ACC112 (cell line): ENCODE results near the gene SEMA3F.
"Not testable (repeated sequence)": the region's sequence is repeated elsewhere in the genome, so short reads cannot be mapped to it uniquely, and the experiment has no call there.

ENCODE experiments used
- H2AFZ ChIP-seq: fragments of 200-600 bp; sonication (generic); one replicate; pipeline ENCODE4 v1.6.0; 2017; ENCODE audit warnings: antibody characterized with exemption, low read length; ENCODE audit not compliant: unreplicated experiment
- H3K27ac ChIP-seq: fragments of 200-600 bp; sonication (generic); 2 replicates; pipeline ENCODE4 v1.5.1; 2014; ENCODE audit warnings: low read depth, mild to moderate bottlenecking, antibody characterized with exemption, low read length, moderate library complexity
- H3K27me3 ChIP-seq: fragments of 200-600 bp; sonication (generic); 2 replicates; pipeline ENCODE4 v1.6.1; 2014; ENCODE audit warnings: mild to moderate bottlenecking, antibody characterized with exemption, low read length, moderate library complexity, mixed read lengths; ENCODE audit not compliant: insufficient read depth
- H3K36me3 ChIP-seq: fragments of 200-600 bp; sonication (generic); 2 replicates; pipeline ENCODE4 v1.6.1; 2016; ENCODE audit warnings: mild to moderate bottlenecking, antibody characterized with exemption, low read length, moderate library complexity, mixed read lengths; ENCODE audit not compliant: insufficient read depth
- H3K4me1 ChIP-seq: fragments of 200-600 bp; sonication (generic); one replicate; pipeline ENCODE4 v1.6.1; 2016; ENCODE audit warnings: low read length, mixed read lengths; ENCODE audit not compliant: insufficient read depth, unreplicated experiment, control insufficient read depth
- H3K4me3 ChIP-seq: fragments of 200-600 bp; sonication (generic); 2 replicates; pipeline ENCODE4 v1.5.1; 2014; ENCODE audit warnings: mild to moderate bottlenecking, low read depth, low read length
- H3K79me2 ChIP-seq: fragments of 200-600 bp; sonication (generic); one replicate; pipeline ENCODE4 v1.6.0; 2016; ENCODE audit warnings: low read length; ENCODE audit not compliant: control insufficient read depth, unreplicated experiment, insufficient read depth

The SEMA3F gene

DNA sequence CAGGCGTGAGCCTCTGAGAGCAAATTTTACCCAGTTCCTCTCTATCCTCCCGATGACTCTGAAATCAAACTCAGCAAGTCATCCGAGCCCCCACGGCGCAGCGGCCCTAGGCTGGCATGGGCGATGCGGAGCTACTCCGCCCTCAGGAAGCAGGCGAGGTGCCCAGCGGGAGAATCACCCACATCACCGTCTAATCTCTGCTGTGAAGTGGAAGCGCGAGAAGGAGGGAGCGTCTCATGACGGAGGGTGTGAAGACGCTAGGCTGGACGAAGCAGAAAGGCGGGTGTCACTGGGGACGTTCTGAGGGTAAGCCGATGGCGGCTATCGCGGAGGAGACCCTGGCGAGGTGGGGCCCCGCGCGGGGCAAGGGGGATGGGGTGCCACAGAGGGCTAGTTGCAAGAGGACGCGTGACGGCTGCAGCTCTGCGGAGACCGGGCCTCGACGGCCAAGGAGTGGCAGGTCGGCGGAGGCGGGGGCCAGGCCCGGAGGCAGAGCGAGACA, 71.8 kb downstream of the SEMA3F start:
- Histone ChIP-seq H3K4me3 (peak overlapping the region; percentile 82), H3K79me2 (no peaks in the 10 kb centered on the region), H3K4me1 (peaks cover 14% of the 10 kb centered on the region), H2AFZ (peak overlapping the region; percentile 70), H3K36me3 (no peaks in the 10 kb centered on the region), H3K27me3 (peaks cover 4% of the 10 kb centered on the region; the same call in 1 of the 2 replicates), H3K27ac (peak overlapping the region; percentile 44; the same call in 1 of the 2 replicates)

GRCh38 chr3:50227390-50228183, 72.5 kb downstream of the SEMA3F start:
- Histone ChIP-seq H3K4me3 (peak overlapping the region; percentile 82), H3K36me3 (no peaks in the 10 kb centered on the region), H3K27me3 (peaks cover 4% of the 10 kb centered on the region; the same call in 1 of the 2 replicates), H3K27ac (no peak overlapping the region), H2AFZ (peak overlapping the region; percentile 70), H3K79me2 (no peaks in the 10 kb centered on the region), H3K4me1 (peaks cover 14% of the 10 kb centered on the region)

- peaks cover 14% of the 10 kb centered on the region for H3K4me1 ChIP-seq
- H2AFZ ChIP-seq = peak overlapping the region; percentile 60
- H3K36me3 ChIP-seq, H3K27ac ChIP-seq, H3K79me2 ChIP-seq, H3K27me3 ChIP-seq: not testable (repeated sequence)
- peak overlapping the region; percentile 82 for H3K4me3 ChIP-seq
Measured at GRCh38 chr3:50228184-50228763, 73.2 kb downstream of the SEMA3F start.

DNA sequence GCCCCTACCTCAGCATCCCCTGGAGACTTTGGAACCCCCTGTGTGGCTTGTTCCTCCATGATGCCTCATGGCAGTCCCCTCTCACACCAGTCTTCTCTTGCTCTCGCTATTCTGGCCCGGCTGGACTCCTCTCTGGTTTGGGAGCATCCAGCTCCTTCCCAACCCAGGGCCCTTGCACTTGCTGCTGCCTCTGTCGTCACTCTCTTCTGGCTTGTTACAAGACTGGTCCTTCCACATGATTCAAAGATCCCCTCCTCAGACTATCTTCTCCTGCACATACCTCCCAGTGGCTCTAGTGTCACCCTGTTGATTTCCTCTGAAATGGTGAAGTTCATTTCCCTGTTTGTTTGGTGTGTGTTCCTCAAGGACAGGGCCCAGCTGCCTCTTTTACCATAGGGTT, 74.4 kb downstream of the SEMA3F start:
- Histone ChIP-seq H3K4me1 (peaks cover 14% of the 10 kb centered on the region), H2AFZ (no peak overlapping the region), H3K27ac (no peak overlapping the region)

DNA sequence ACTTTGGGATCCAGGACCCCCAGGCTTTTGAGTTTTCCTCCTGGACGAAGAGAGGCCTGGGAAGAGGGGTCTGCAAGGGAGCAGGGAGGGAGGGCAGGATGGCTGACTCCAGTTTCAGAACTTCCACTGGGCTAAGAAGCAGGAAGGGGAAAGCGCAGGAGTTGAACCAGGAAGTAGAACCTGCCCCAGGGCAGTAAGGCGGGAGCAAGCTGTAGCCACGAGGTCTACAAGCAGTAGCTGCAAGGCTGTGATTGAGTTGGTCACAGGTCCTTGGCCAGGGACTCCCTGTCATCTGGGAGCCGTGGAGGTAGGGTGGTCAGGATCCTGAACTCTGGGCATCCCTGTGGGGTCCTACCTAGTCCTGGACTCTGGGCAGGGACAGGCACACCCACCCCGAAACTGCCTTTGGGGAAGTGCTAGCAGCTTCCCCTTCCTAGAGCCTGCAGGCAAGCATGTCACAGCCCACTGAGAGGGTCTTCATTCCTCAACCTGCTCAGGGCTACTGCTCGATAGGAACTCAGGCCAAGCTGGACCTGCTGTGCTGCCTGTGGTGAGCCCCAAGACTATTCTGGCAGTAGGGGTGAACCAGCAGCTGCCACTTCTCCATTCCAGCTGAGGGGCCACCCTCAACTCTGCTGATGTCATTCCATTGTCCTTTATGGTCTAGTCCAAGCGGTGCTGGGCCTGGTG, 75.1 kb downstream of the SEMA3F start:
- H2AFZ ChIP-seq = no peak overlapping the region
- H3K4me3 ChIP-seq = no peak overlapping the region
- H3K27ac ChIP-seq = no peak overlapping the region
- H3K79me2 ChIP-seq = no peaks in the 10 kb centered on the region
- peaks cover 14% of the 10 kb centered on the region for H3K4me1 ChIP-seq
- no peaks in the 10 kb centered on the region for H3K36me3 ChIP-seq
- H3K27me3 ChIP-seq = no peaks in the 10 kb centered on the region

More for the DNA sequence above, 74.4 kb downstream of the SEMA3F start:
- no peaks in the 10 kb centered on the region for H3K36me3 ChIP-seq
- no peaks in the 10 kb centered on the region for H3K79me2 ChIP-seq
- no peak overlapping the region for H3K4me3 ChIP-seq
- H3K27me3 ChIP-seq = peaks cover 3% of the 10 kb centered on the region; the same call in 1 of the 2 replicates

- no peak overlapping the region for H3K27ac ChIP-seq
- no peak overlapping the region for H3K4me3 ChIP-seq
- H3K27me3 ChIP-seq = no peaks in the 10 kb centered on the region
- H3K4me1 ChIP-seq = peaks cover 14% of the 10 kb centered on the region
- H3K79me2 ChIP-seq = no peaks in the 10 kb centered on the region
- H2AFZ ChIP-seq = no peak overlapping the region
- no peaks in the 10 kb centered on the region for H3K36me3 ChIP-seq
Measured at GRCh38 chr3:50230794-50231125, 75.6 kb downstream of the SEMA3F start.

DNA sequence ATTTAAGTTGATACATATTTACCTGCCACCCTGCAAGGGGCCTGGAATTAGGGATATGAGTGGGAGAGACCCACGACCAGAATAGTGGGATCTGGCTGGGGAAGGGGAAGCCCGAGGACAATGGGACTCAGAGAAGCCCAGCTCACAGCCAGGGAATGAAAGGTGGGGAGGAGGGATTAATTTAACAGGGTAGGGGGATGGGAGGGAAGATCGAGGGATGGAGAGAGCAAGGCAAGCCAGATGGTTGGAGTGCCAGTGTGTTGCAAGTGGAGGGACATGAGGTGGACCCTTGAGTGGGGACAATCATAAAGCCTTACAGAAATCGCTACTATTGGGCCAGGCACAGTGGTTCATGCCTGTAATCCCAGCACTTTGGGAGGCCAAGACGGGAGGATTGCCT, 76.5 kb downstream of the SEMA3F start:
- Histone ChIP-seq H3K4me1 (peaks cover 14% of the 10 kb centered on the region), H3K79me2 (peaks cover 6% of the 10 kb centered on the region), H3K36me3 (no peaks in the 10 kb centered on the region), H3K27me3 (no peaks in the 10 kb centered on the region), H2AFZ (no peak overlapping the region), H3K27ac (no peak overlapping the region), H3K4me3 (no peak overlapping the region)

- H3K4me1 ChIP-seq = peaks cover 14% of the 10 kb centered on the region
- no peak overlapping the region for H3K4me3 ChIP-seq
- no peak overlapping the region for H2AFZ ChIP-seq
- no peak overlapping the region for H3K27ac ChIP-seq
- no peaks in the 10 kb centered on the region for H3K36me3 ChIP-seq
- peaks cover 13% of the 10 kb centered on the region for H3K79me2 ChIP-seq
- H3K27me3 ChIP-seq = no peaks in the 10 kb centered on the region
Measured at GRCh38 chr3:50232303-50232702, 77.2 kb downstream of the SEMA3F start.

- H3K27ac ChIP-seq = no peak overlapping the region
- H3K4me3 ChIP-seq = no peak overlapping the region
- no peaks in the 10 kb centered on the region for H3K27me3 ChIP-seq
- H2AFZ ChIP-seq = no peak overlapping the region
- H3K79me2 ChIP-seq = peaks cover 22% of the 10 kb centered on the region
- H3K4me1 ChIP-seq = peaks cover 12% of the 10 kb centered on the region
- no peaks in the 10 kb centered on the region for H3K36me3 ChIP-seq
Measured at GRCh38 chr3:50233176-50233575, 78.1 kb downstream of the SEMA3F start.

DNA sequence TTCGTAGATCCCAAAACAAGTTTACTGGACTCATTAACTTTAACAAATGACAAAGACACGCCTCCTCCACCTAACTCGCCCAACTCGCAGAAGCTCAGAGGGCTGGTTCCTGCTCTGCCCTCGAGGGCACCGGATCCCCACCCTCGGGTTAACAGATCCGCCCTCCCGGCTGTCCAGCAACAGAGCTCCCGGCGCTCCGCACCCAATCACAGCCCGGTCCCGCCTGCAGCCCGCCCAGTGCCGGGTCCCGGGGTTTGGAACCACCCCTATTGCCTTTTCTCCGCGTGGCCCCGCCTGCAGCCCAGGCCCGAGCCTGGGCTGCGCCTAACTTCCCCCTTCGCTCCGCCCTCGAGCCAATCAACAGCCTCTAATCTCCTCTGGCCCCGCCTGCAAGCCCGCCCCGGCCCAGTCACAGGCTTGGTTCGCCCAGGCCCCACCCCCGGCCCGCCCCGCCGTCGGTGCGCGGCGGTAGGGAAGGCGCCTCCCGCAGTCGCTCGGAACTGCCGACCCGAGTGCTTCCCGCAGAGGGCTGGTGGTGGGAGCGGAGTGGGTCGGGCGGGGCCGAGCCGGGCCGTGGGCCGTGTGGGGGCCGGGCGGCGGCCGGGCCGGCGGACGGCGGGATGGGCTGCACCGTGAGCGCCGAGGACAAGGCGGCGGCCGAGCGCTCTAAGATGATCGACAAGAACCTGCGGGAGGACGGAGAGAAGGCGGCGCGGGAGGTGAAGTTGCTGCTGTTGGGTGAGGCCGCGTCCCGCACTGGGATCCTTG, 80.8 kb downstream of the SEMA3F start, which contains the start of gene GNAI2:
Gene GNAI2 (plus strand): TSS at position 489 of the 768 bp plus-strand sequence. CDS start 132 bp downstream, at position 621.
- H3K36me3 ChIP-seq = no peaks in the 10 kb centered on the region
- no peaks in the 10 kb centered on the region for H3K27me3 ChIP-seq
- H3K27ac ChIP-seq = peak within 1 kb of the TSS; percentile 72
- H3K79me2 ChIP-seq = peaks cover 48% of the 10 kb centered on the region
- H2AFZ ChIP-seq = peak within 1 kb of the TSS; percentile 77
- H3K4me3 ChIP-seq = peak within 1 kb of the TSS; percentile 91
- peaks cover 25% of the 10 kb centered on the region for H3K4me1 ChIP-seq
